HepG2 (cell line): Measurements from ENCODE around the gene NEURL1. TPM values are rescaled to one million over a fixed set of nuclear protein-coding genes. Genes with fewer than 3 reads are reported as not detected.

Experiments used
- ATF3 ChIP-seq: sonication (generic); formaldehyde crosslinking; IDR thresholded peaks from 2 replicates; pipeline ENCODE4 v1.4.0; 2020; ENCODE audit warnings: missing genetic modification reagents
- BHLHE40 ChIP-seq: IDR thresholded peaks from 2 replicates; pipeline ENCODE4 v1.6.1; 2011; ENCODE audit warnings: low read length, improper control_type of control experiment
- BORCS8-MEF2B ChIP-seq: sonication (generic); formaldehyde crosslinking; IDR thresholded peaks from 2 replicates; pipeline ENCODE4 v1.8.0; 2022; ENCODE audit warnings: mild to moderate bottlenecking, missing genetic modification reagents
- CENPT ChIP-seq: sonication (generic); formaldehyde crosslinking; IDR thresholded peaks from 2 replicates; pipeline ENCODE4 v1.8.0; 2022; ENCODE audit warnings: low read depth, mild to moderate bottlenecking, moderate library complexity, missing genetic modification reagents
- CREM ChIP-seq, 2 experiments: sonication (generic) in 1 of 2; formaldehyde crosslinking in 1 of 2; IDR thresholded peaks; 2 replicates each; pipeline versions ENCODE4 v1.4.0 to v1.6.1; 2016 to 2020; ENCODE audit warnings: antibody characterized with exemption in 1 of 2, mild to moderate bottlenecking in 1 of 2, missing genetic modification reagents in 1 of 2
- ERF ChIP-seq: IDR thresholded peaks from 2 replicates; pipeline ENCODE4 v1.6.1; 2018; ENCODE audit warnings: missing biosample characterization, missing genetic modification reagents
- FOXK1 ChIP-seq: sonication (generic); formaldehyde crosslinking; IDR thresholded peaks from 2 replicates; pipeline ENCODE4 v1.4.0; 2020; ENCODE audit warnings: low read depth, missing genetic modification reagents, borderline replicate concordance
- HNF4A ChIP-seq: sonication (generic); formaldehyde crosslinking; IDR thresholded peaks from 2 replicates; pipeline ENCODE4 v1.4.0; 2020; ENCODE audit warnings: missing genetic modification reagents
- HOXA9 ChIP-seq: sonication (generic); formaldehyde crosslinking; IDR thresholded peaks from 2 replicates; pipeline ENCODE4 v1.8.1; 2022; ENCODE audit warnings: missing genetic modification reagents, mild to moderate bottlenecking, moderate library complexity, borderline replicate concordance
- JUND ChIP-seq: sonication (generic); formaldehyde crosslinking; IDR thresholded peaks from 2 replicates; pipeline ENCODE4 v1.8.0; 2022; ENCODE audit warnings: mild to moderate bottlenecking, missing genetic modification reagents
- MIER3 ChIP-seq: IDR thresholded peaks from 2 replicates; pipeline ENCODE4 v1.6.1; 2016; ENCODE audit warnings: missing compliant biosample characterization, borderline replicate concordance
- MXI1 ChIP-seq: IDR thresholded peaks from 3 replicates; pipeline ENCODE4 v1.6.1; 2012; ENCODE audit warnings: low read depth, low read length, inconsistent platforms, borderline replicate concordance
- MYPOP ChIP-seq: sonication (generic); formaldehyde crosslinking; IDR thresholded peaks from 2 replicates; pipeline ENCODE4 v1.8.1; 2023; ENCODE audit warnings: mild to moderate bottlenecking, moderate library complexity, missing genetic modification reagents
- NR2F2 ChIP-seq: IDR thresholded peaks from 2 replicates; pipeline ENCODE4 v1.6.1; 2012; ENCODE audit warnings: low read depth, inconsistent platforms, borderline replicate concordance
- PATZ1 ChIP-seq: sonication (generic); formaldehyde crosslinking; IDR thresholded peaks from 2 replicates; pipeline ENCODE4 v1.4.0; 2020; ENCODE audit warnings: missing genetic modification reagents
- RBAK ChIP-seq: sonication (generic); formaldehyde crosslinking; IDR thresholded peaks from 2 replicates; pipeline ENCODE4 v1.5.1; 2020; ENCODE audit warnings: mild to moderate bottlenecking, missing genetic modification reagents
- SALL1 ChIP-seq: sonication (generic); formaldehyde crosslinking; IDR thresholded peaks from 2 replicates; pipeline ENCODE4 v1.8.0; 2022; ENCODE audit warnings: mild to moderate bottlenecking, missing genetic modification reagents
- SALL2 ChIP-seq: sonication (generic); formaldehyde crosslinking; IDR thresholded peaks from 2 replicates; pipeline ENCODE4 v1.8.1; 2023; ENCODE audit warnings: mild to moderate bottlenecking, missing genetic modification reagents, inconsistent platforms
- SAP130 ChIP-seq: IDR thresholded peaks from 2 replicates; pipeline ENCODE4 v1.6.1; 2016; ENCODE audit warnings: low read depth
- SIX4 ChIP-seq: sonication (generic); formaldehyde crosslinking; IDR thresholded peaks from 2 replicates; pipeline ENCODE4 v1.4.0; 2020; ENCODE audit warnings: missing genetic modification reagents
- SOX6 ChIP-seq, 2 experiments: fragments of 450-650 bp in 1 of 2; sonication (generic) in 1 of 2; formaldehyde crosslinking in 1 of 2; IDR thresholded peaks; 2 replicates each; pipeline versions ENCODE4 v1.4.0 to v1.6.1; 2017 to 2020; ENCODE audit warnings: antibody characterized with exemption in 1 of 2, mild to moderate bottlenecking in 1 of 2, missing genetic modification reagents in 1 of 2
- ZBTB39 ChIP-seq: sonication (generic); formaldehyde crosslinking; IDR thresholded peaks from 2 replicates; pipeline ENCODE4 v1.5.0; 2020; ENCODE audit warnings: missing genetic modification reagents
- ZFP37 ChIP-seq: sonication (generic); formaldehyde crosslinking; IDR thresholded peaks from 2 replicates; pipeline ENCODE4 v1.4.0; 2020; ENCODE audit warnings: missing genetic modification reagents, borderline replicate concordance
- ZNF431 ChIP-seq: sonication (generic); formaldehyde crosslinking; IDR thresholded peaks from 2 replicates; pipeline ENCODE4 v1.9.0; 2022; ENCODE audit warnings: missing genetic modification reagents, low read depth, mild to moderate bottlenecking, borderline replicate concordance
- ZNF432 ChIP-seq: sonication (generic); formaldehyde crosslinking; IDR thresholded peaks from 2 replicates; pipeline ENCODE4 v1.5.0; 2020; ENCODE audit warnings: missing genetic modification reagents, mild to moderate bottlenecking, borderline replicate concordance
- ZNF878 ChIP-seq: sonication (generic); formaldehyde crosslinking; IDR thresholded peaks from 2 replicates; pipeline ENCODE4 v1.8.1; 2023; ENCODE audit warnings: mild to moderate bottlenecking, missing genetic modification reagents, moderate library complexity
- polyA plus RNA-seq, 8 experiments: library from polyadenylated mRNA; depleted of rRNA in 3 of 8; stranded (reverse) in 7 of 8; unstranded in 1 of 8; fragments of >200 nt; fragmentation: Illumina TruSeq in 4 of 8; extraction: Trizol in 4 of 8; gene quantifications; 2 replicates each; pipeline versions ENCODE4 v1.2.1 to v1.2.3, GENCODE V29; 2011 to 2016; ENCODE audit warnings: low read depth in 4 of 8, missing spikeins in 1 of 8, mixed read lengths in 1 of 8; ENCODE audit not compliant: insufficient read depth in 1 of 8
- total RNA-seq, 5 experiments: library from RNA; depleted of rRNA; stranded (reverse); fragments of >200 nt; fragmentation: Illumina TruSeq; extraction: Trizol; gene quantifications; 2 replicates each; pipeline ENCODE4 v1.2.3, GENCODE V29; 2016; ENCODE audit warnings: low read depth in 1 of 5

Gene NEURL1
- total and polyA plus RNA-seq, 2 of the 13 experiments (the other 11 are each of a cell fraction or from before 2014, with no cell fraction given) = not detected

- TF ChIP-seq MYPOP (no peak), CREM (IDR thresholded peaks at IDR 0.05) (0 out of 2 replicates have a peak, but pooled peaks have one; percentile 13), CREM (CRISPR knock-in tag; IDR thresholded peaks at IDR 0.05) (no peak), ATF3 (CRISPR knock-in tag) (peak; percentile 89), HOXA9 (no peak), NR2F2 (0 out of 2 replicates have a peak, but pooled peaks have one; percentile 22), ZBTB39 (CRISPR knock-in tag) (no peak), ERF (CRISPR knock-in tag) (peak; percentile 66; the same call in 1 of the 2 replicates), RBAK (CRISPR knock-in tag) (peak; percentile 97), BORCS8-MEF2B (CRISPR knock-in tag) (no peak), SIX4 (CRISPR knock-in tag) (0 out of 2 replicates have a peak, but pooled peaks have one; percentile 32), SALL1 (CRISPR knock-in tag) (peak; percentile 80), CENPT (CRISPR knock-in tag) (no peak), MIER3 (CRISPR knock-in tag) (peak; percentile 89; the same call in 1 of the 2 replicates), PATZ1 (CRISPR knock-in tag) (peak; percentile 93), MXI1 (peak; percentile 36; the same call in 1 of the 3 replicates), ZNF432 (CRISPR knock-in tag) (no peak), HNF4A (CRISPR knock-in tag) (no peak), SALL2 (CRISPR knock-in tag) (peak; percentile 49; the same call in 1 of the 2 replicates), ZFP37 (CRISPR knock-in tag) (no peak), JUND (CRISPR knock-in tag) (peak; percentile 92), SOX6 (IDR thresholded peaks at IDR 0.05) (no peak), SOX6 (CRISPR knock-in tag; IDR thresholded peaks at IDR 0.05) (peak; percentile 83), ZNF431 (0 out of 2 replicates have a peak, but pooled peaks have one; percentile 42), BHLHE40 (peak; percentile 89), FOXK1 (CRISPR knock-in tag) (peak; percentile 93), ZNF878 (CRISPR knock-in tag) (peak; percentile 89), SAP130 (peak; percentile 92)
Measured at GRCh38 chr10:103504181-103504783, 10.8 kb downstream of the NEURL1 start (continued).
